Natural killer cell (primary cell): ENCODE data around the gene SUCLG1. TPM values are rescaled to one million over a fixed set of nuclear protein-coding genes. Genes with fewer than 3 reads are reported as not detected.
A peak's percentile ranks its signal among the peaks of the same experiment; 100 is the strongest.

ENCODE experiments used
- ATAC-seq, 3 donors: fragments of 150-1000 bp in 2 of 3; fragments of 200-7000 bp in 1 of 3; cut with Tn5 transposase; 1 replicate in 1 of 3; 2 replicates in 2 of 3; pipeline ENCODE4 v1.10.0; 2021; ENCODE audit warnings: mild to moderate bottlenecking in 2 of 3, moderate library complexity in 2 of 3
- DNase-seq, 2 donors: peaks; one replicate each; pipeline versions ENCODE4 v3.0.0 to v3.0.0-alpha.2; 2013 to 2021; ENCODE audit warnings: mixed read lengths in 1 of 2
- H3K27ac ChIP-seq: one replicate; pipeline ENCODE4 v1.5.1; 2013; ENCODE audit warnings: mild to moderate bottlenecking, low read length
- H3K27me3 ChIP-seq: one replicate; pipeline ENCODE4 v1.6.1; 2013; ENCODE audit warnings: low read length; ENCODE audit not compliant: control insufficient read depth, insufficient read depth
- H3K36me3 ChIP-seq: one replicate; pipeline ENCODE4 v1.6.1; 2013; ENCODE audit warnings: low read length; ENCODE audit not compliant: control insufficient read depth, insufficient read depth
- H3K4me1 ChIP-seq: one replicate; pipeline ENCODE4 v1.6.1; 2013; ENCODE audit warnings: low read length; ENCODE audit not compliant: control insufficient read depth, insufficient read depth
- H3K4me3 ChIP-seq: one replicate; pipeline ENCODE4 v1.5.1; 2013; ENCODE audit warnings: low read length
- H3K9me3 ChIP-seq: one replicate; pipeline ENCODE4 v1.6.1; 2013; ENCODE audit warnings: low read length; ENCODE audit not compliant: control insufficient read depth, insufficient read depth
- H3K27ac Mint-ChIP-seq, 2 donors: one replicate each; pipeline ENCODE4 v1.8.0; 2022; ENCODE audit warnings: mild to moderate bottlenecking in 2 of 2, mixed read lengths in 2 of 2, moderate library complexity in 1 of 2
- H3K27me3 Mint-ChIP-seq, 2 donors: one replicate each; pipeline ENCODE4 v1.8.0; 2022; ENCODE audit warnings: low read depth in 2 of 2, mixed read lengths in 2 of 2
- H3K36me3 Mint-ChIP-seq: one replicate; pipeline ENCODE4 v1.8.0; 2022; ENCODE audit warnings: mixed read lengths
- H3K4me1 Mint-ChIP-seq, 2 donors: one replicate each; pipeline ENCODE4 v1.8.0; 2022; ENCODE audit warnings: mixed read lengths in 2 of 2
- H3K4me3 Mint-ChIP-seq: one replicate; pipeline ENCODE4 v1.8.0; 2022; ENCODE audit warnings: mild to moderate bottlenecking, moderate library complexity, mixed read lengths
- H3K9me3 Mint-ChIP-seq, 2 donors: one replicate each; pipeline ENCODE4 v1.8.0; 2022; ENCODE audit warnings: mixed read lengths in 2 of 2
- CTCF ChIP-seq: fragments of 200-600 bp; IDR thresholded peaks from one replicate; pipeline ENCODE4 v1.8.0; 2022; ENCODE audit warnings: antibody characterized with exemption
- WGBS: methylation state at CpG from one replicate; pipeline ENCODE4 v1.1.7; 2013; ENCODE audit warnings: missing lambda C conversion rate; ENCODE audit not compliant: insufficient coverage; 5-methylcytosine and 5-hydroxymethylcytosine counted together
- intact Hi-C: fragments of 100-400 bp; cut with micrococcal nuclease; formaldehyde crosslinking; loops from one replicate; pipeline ENCODE4 v1.14.2; 2022
- total RNA-seq, 4 donors: library from RNA; stranded (reverse); fragments of 120-200 nt in 1 of 4; gene quantifications; one replicate each; pipeline versions ENCODE4 v1.2.3 to v1.2.4, GENCODE V29; 2013 to 2022

SUCLG1 gene
- 10 to 100 TPM; 53.0 to 61.7 (median 54.6) TPM for total RNA-seq
- total RNA-seq (2013): 60.8 TPM

- Histone ChIP-seq H3K27me3 (no peaks in the 10 kb centered on the region), H3K36me3 (no peaks in the 10 kb centered on the region), H3K4me1 (peaks cover 12% of the 10 kb centered on the region), H3K9me3 (no peaks in the 10 kb centered on the region), H3K27ac (peak within 1 kb of the TSS; percentile 88), H3K4me3 (peak within 1 kb of the TSS; percentile 62)
- H3K36me3 Mint-ChIP-seq: no peaks in the 10 kb centered on the region
- peaks cover 0 to 2% of the 10 kb centered on the region in 2 donors for H3K27me3 Mint-ChIP-seq
- peaks cover 46 to 47% of the 10 kb centered on the region in 2 donors for H3K4me1 Mint-ChIP-seq
- WGBS: under 1% methylated on average over 57 of the region's 57 CpGs
- intact Hi-C loops: no loop called here
- DNase-seq: peak; percentile 84 to 93
- H3K27ac Mint-ChIP-seq: peak within 1 kb of the TSS; percentile 97 to 98
- no peak for TF ChIP-seq CTCF
- no peaks in the 10 kb centered on the region for H3K9me3 Mint-ChIP-seq
- peak; percentile 95 to 98 (median 96) for ATAC-seq
- H3K4me3 Mint-ChIP-seq: peak within 1 kb of the TSS; percentile 93
These were observed at the start of gene SUCLG1 for GRCh38 chr2:84459018-84459943. Gene SUCLG1, minus strand, starts transcription at chr2:84459280. Its CDS starts 11 bp downstream, at chr2:84459269.

- no peak overlapping the region for H3K27ac Mint-ChIP-seq
- H3K9me3 ChIP-seq: no peaks in the 10 kb centered on the region
- H3K4me1 Mint-ChIP-seq: peaks cover 0 to 6% of the 10 kb centered on the region in 2 donors
- no peak for DNase-seq
- ATAC-seq: no peak
- H3K4me3 Mint-ChIP-seq: no peak overlapping the region
- H3K36me3 Mint-ChIP-seq: no peaks in the 10 kb centered on the region
- no peaks in the 10 kb centered on the region for H3K9me3 Mint-ChIP-seq
- H3K27me3 ChIP-seq: no peaks in the 10 kb centered on the region
- H3K4me1 ChIP-seq: peaks cover 3% of the 10 kb centered on the region
- TF ChIP-seq CTCF: no peak
- H3K4me3 ChIP-seq: no peak overlapping the region
- intact Hi-C loops: loop anchor here (10.0 kb wide), 1 partner anchor 787 kb away; no protein-coding TSS in a partner anchor
- no peak overlapping the region for H3K27ac ChIP-seq
- peaks cover 20% of the 10 kb centered on the region in 2 donors for H3K27me3 Mint-ChIP-seq
- H3K36me3 ChIP-seq: no peaks in the 10 kb centered on the region
These were observed 39.2 kb upstream of the SUCLG1 start for GRCh38 chr2:84498150-84498799.

GRCh38 chr2:84497285-84497684 is 38.2 kb upstream of the SUCLG1 start:
- no peak overlapping the region for H3K27ac ChIP-seq
- no peaks in the 10 kb centered on the region for H3K9me3 ChIP-seq
- H3K9me3 Mint-ChIP-seq: no peaks in the 10 kb centered on the region
- WGBS: 87% methylated on average over 2 of the region's 3 CpGs
- H3K4me1 Mint-ChIP-seq: peaks cover 0 to 6% of the 10 kb centered on the region in 2 donors
- H3K36me3 Mint-ChIP-seq: no peaks in the 10 kb centered on the region
- H3K27me3 ChIP-seq: no peaks in the 10 kb centered on the region
- no peak overlapping the region for H3K4me3 Mint-ChIP-seq
- H3K27ac Mint-ChIP-seq: no peak overlapping the region
- peaks cover 16 to 17% of the 10 kb centered on the region in 2 donors for H3K27me3 Mint-ChIP-seq
- no peak for ATAC-seq
- no peak overlapping the region for H3K4me3 ChIP-seq
- intact Hi-C loops: loop anchor here (10.0 kb wide), 1 partner anchor 788 kb away; no protein-coding TSS in a partner anchor
- no peak for TF ChIP-seq CTCF
- DNase-seq: no peak
- H3K4me1 ChIP-seq: peaks cover 3% of the 10 kb centered on the region
- no peaks in the 10 kb centered on the region for H3K36me3 ChIP-seq
